Loucy (cell line): ENCODE measurements around the gene DIP2B.

Experiments
- H2AFZ ChIP-seq: fragments of 200-600 bp; sonication (generic); 2 replicates; pipeline ENCODE4 v1.6.0; 2016; ENCODE audit warnings: antibody characterized with exemption, mild to moderate bottlenecking, low read length, moderate library complexity
- H3F3A ChIP-seq: fragments of 200-600 bp; 2 replicates; pipeline ENCODE4 v1.6.0; 2016; ENCODE audit warnings: antibody characterized with exemption, low read depth, mild to moderate bottlenecking
- H3K27me3 ChIP-seq: fragments of 200-600 bp; sonication (generic); 2 replicates; pipeline ENCODE4 v1.6.1; 2014; ENCODE audit warnings: low read length, mild to moderate bottlenecking; ENCODE audit not compliant: insufficient read depth, poor library complexity, severe bottlenecking
- H3K36me3 ChIP-seq: fragments of 200-600 bp; sonication (generic); 2 replicates; pipeline ENCODE4 v1.6.1; 2016; ENCODE audit warnings: low read length; ENCODE audit not compliant: insufficient read depth
- H3K4me1 ChIP-seq: fragments of 200-600 bp; sonication (generic); 2 replicates; pipeline ENCODE4 v1.5.1; 2014; ENCODE audit warnings: low read length, mild to moderate bottlenecking; ENCODE audit not compliant: insufficient read depth, poor library complexity, severe bottlenecking
- H3K4me2 ChIP-seq: fragments of 200-600 bp; sonication (generic); 2 replicates; pipeline ENCODE4 v1.6.0; 2014; ENCODE audit warnings: antibody characterized with exemption, low read length, low read depth, mild to moderate bottlenecking; ENCODE audit not compliant: poor library complexity, severe bottlenecking
- H3K4me3 ChIP-seq: fragments of 200-600 bp; sonication (generic); 2 replicates; pipeline ENCODE4 v1.5.1; 2014; ENCODE audit warnings: low read length, mild to moderate bottlenecking, mixed read lengths; ENCODE audit not compliant: poor library complexity, severe bottlenecking
- H3K79me2 ChIP-seq: fragments of 200-600 bp; sonication (generic); 2 replicates; pipeline ENCODE4 v1.6.1; 2014; ENCODE audit warnings: low read length; ENCODE audit not compliant: insufficient read depth
- H3K9ac ChIP-seq: fragments of 200-600 bp; sonication (generic); 2 replicates; pipeline ENCODE4 v1.6.0; 2014; ENCODE audit warnings: mild to moderate bottlenecking, low read depth, low read length, moderate library complexity; ENCODE audit not compliant: poor library complexity, severe bottlenecking
- H3K9me2 ChIP-seq: fragments of 200-600 bp; sonication (generic); replicated peaks from 2 replicates; pipeline ENCODE4 v1.6.1; 2016; ENCODE audit warnings: low read depth, low read length, mixed read lengths
- H3K9me3 ChIP-seq: fragments of 200-600 bp; sonication (generic); 2 replicates; pipeline ENCODE4 v1.6.1; 2014; ENCODE audit warnings: mild to moderate bottlenecking, antibody characterized with exemption, low read length, low read depth; ENCODE audit not compliant: insufficient read depth
- H4K20me1 ChIP-seq: fragments of 200-600 bp; sonication (generic); 2 replicates; pipeline ENCODE4 v1.6.0; 2014; ENCODE audit warnings: antibody characterized with exemption, low read length, mild to moderate bottlenecking; ENCODE audit not compliant: insufficient read depth, poor library complexity, severe bottlenecking
- CTCF ChIP-seq: fragments of 200-600 bp; sonication (generic); conservative IDR thresholded peaks from 2 replicates; pipeline ENCODE4 v1.5.1; 2014; ENCODE audit warnings: mild to moderate bottlenecking, antibody characterized with exemption, low read length
- EZH2phosphoT487 ChIP-seq: fragments of 200-600 bp; IDR thresholded peaks from 2 replicates; pipeline ENCODE4 v1.6.1; 2018; ENCODE audit warnings: antibody characterized with exemption, mild to moderate bottlenecking, moderate library complexity, borderline replicate concordance

DIP2B gene

GRCh38 chr12:50590869-50591268, 86.1 kb downstream of the DIP2B start:
- Histone ChIP-seq H3K36me3 (no peaks in the 10 kb centered on the region), H3K9me2 (no peaks in the 10 kb centered on the region), H3K4me2 (no peak overlapping the region), H3K4me1 (peaks cover 15% of the 10 kb centered on the region), H3K79me2 (peaks cover 78% of the 10 kb centered on the region), H3K9ac (no peak overlapping the region), H3K27me3 (no peaks in the 10 kb centered on the region), H3K4me3 (no peak overlapping the region), H4K20me1 (no peaks in the 10 kb centered on the region), H3K9me3 (no peaks in the 10 kb centered on the region), H2AFZ (no peak overlapping the region), H3F3A (0 out of 2 replicates have a peak, but pooled peaks cover 5% of the 10 kb centered on the region)
- TF ChIP-seq EZH2phosphoT487, result no peak

GRCh38 chr12:50595667-50596066, 90.9 kb downstream of the DIP2B start:
- H3K9ac ChIP-seq, result no peak overlapping the region
- H3K4me1 ChIP-seq, result peaks cover 10% of the 10 kb centered on the region
- H3K27me3 ChIP-seq, result no peaks in the 10 kb centered on the region
- H3K36me3 ChIP-seq, result no peaks in the 10 kb centered on the region
- H3K9me3 ChIP-seq, result no peaks in the 10 kb centered on the region
- TF ChIP-seq EZH2phosphoT487 (no peak), CTCF (no peak)
- H3F3A ChIP-seq, result 0 out of 2 replicates have a peak, but pooled peaks cover 6% of the 10 kb centered on the region
- H3K79me2 ChIP-seq, result peaks cover 62% of the 10 kb centered on the region
- no peaks in the 10 kb centered on the region for H3K9me2 ChIP-seq
- peaks cover 3% of the 10 kb centered on the region for H4K20me1 ChIP-seq
- H3K4me3 ChIP-seq, result no peak overlapping the region
- no peak overlapping the region for H3K4me2 ChIP-seq
- no peak overlapping the region for H2AFZ ChIP-seq

GRCh38 chr12:50597200-50598195, 92.7 kb downstream of the DIP2B start:
- H3K36me3 ChIP-seq, result no peaks in the 10 kb centered on the region
- H2AFZ ChIP-seq, result no peak overlapping the region
- peak overlapping the region; percentile 21 for H3K4me2 ChIP-seq
- no peak overlapping the region for H3K4me3 ChIP-seq
- H3K9ac ChIP-seq, result no peak overlapping the region
- H3K79me2 ChIP-seq, result peaks cover 58% of the 10 kb centered on the region
- peaks cover 3% of the 10 kb centered on the region for H4K20me1 ChIP-seq
- H3K9me3 ChIP-seq, result no peaks in the 10 kb centered on the region
- H3K4me1 ChIP-seq, result peaks cover 10% of the 10 kb centered on the region
- H3F3A ChIP-seq, result 0 out of 2 replicates have a peak, but pooled peaks cover 3% of the 10 kb centered on the region
- no peak for TF ChIP-seq EZH2phosphoT487
- TF ChIP-seq CTCF, result peak; percentile 33
- H3K27me3 ChIP-seq, result no peaks in the 10 kb centered on the region
- no peaks in the 10 kb centered on the region for H3K9me2 ChIP-seq
